Astrocyte (in vitro differentiated cells and primary cell): ENCODE measurements around the gene RANBP1.

Source experiments
- EZH2 ChIP-seq: IDR thresholded peaks from 2 replicates; pipeline ENCODE4 v1.6.1; 2012; ENCODE audit warnings: mild to moderate bottlenecking, low read length, inconsistent platforms; ENCODE audit not compliant: insufficient read depth
- TF ChIP-seq, protein P1 (sequence below): IDR thresholded peaks from 2 replicates; pipeline ENCODE4 v1.5.1; 2011; ENCODE audit warnings: low read depth, mild to moderate bottlenecking, inconsistent platforms, low read length, moderate library complexity; ENCODE audit not compliant: insufficient read depth

GRCh38 chr22:20148414-20148813 is 32.5 kb downstream of the RANBP1 start:
- TF ChIP-seq, protein P1, sequence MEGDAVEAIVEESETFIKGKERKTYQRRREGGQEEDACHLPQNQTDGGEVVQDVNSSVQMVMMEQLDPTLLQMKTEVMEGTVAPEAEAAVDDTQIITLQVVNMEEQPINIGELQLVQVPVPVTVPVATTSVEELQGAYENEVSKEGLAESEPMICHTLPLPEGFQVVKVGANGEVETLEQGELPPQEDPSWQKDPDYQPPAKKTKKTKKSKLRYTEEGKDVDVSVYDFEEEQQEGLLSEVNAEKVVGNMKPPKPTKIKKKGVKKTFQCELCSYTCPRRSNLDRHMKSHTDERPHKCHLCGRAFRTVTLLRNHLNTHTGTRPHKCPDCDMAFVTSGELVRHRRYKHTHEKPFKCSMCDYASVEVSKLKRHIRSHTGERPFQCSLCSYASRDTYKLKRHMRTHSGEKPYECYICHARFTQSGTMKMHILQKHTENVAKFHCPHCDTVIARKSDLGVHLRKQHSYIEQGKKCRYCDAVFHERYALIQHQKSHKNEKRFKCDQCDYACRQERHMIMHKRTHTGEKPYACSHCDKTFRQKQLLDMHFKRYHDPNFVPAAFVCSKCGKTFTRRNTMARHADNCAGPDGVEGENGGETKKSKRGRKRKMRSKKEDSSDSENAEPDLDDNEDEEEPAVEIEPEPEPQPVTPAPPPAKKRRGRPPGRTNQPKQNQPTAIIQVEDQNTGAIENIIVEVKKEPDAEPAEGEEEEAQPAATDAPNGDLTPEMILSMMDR: no peak
- no peak for TF ChIP-seq EZH2
